Esophagus squamous epithelium (tissue), 5 donors: ENCODE data around the gene LONP2. TPM values are rescaled to one million over a fixed set of nuclear protein-coding genes. Genes with fewer than 3 reads are reported as not detected.
"Not testable (repeated sequence)": the region's sequence is repeated elsewhere in the genome, so short reads cannot be mapped to it uniquely, and the experiment has no call there.

Experiments used
- DNase-seq: peaks from one replicate; lab custom pipeline; 2025; lab: John Stamatoyannopoulos, UW
- H3K27ac ChIP-seq, 4 donors: fragments of 200-600 bp; sonication (generic); one replicate each; pipeline ENCODE4 v1.5.1; 2016 to 2019; ENCODE audit warnings: mild to moderate bottlenecking in 1 of 4
- H3K27me3 ChIP-seq, 4 donors: fragments of 200-600 bp; sonication (generic); 1 replicate in 3 of 4; 2 replicates in 1 of 4; pipeline versions ENCODE4 v1.5.1 to v1.6.0; 2017 to 2021; ENCODE audit warnings: antibody characterized with exemption in 1 of 4
- H3K36me3 ChIP-seq, 3 donors: fragments of 200-600 bp; sonication (generic); one replicate each; pipeline ENCODE4 v1.5.1; 2016 to 2019
- H3K4me1 ChIP-seq, 3 donors: fragments of 200-600 bp; sonication (generic); one replicate each; pipeline ENCODE4 v1.5.1; 2017 to 2019
- H3K4me3 ChIP-seq, 4 donors: fragments of 200-600 bp; sonication (generic); 1 replicate in 3 of 4; 2 replicates in 1 of 4; pipeline ENCODE4 v1.5.1; 2016 to 2019; ENCODE audit warnings: mild to moderate bottlenecking in 2 of 4, moderate library complexity in 1 of 4
- H3K9me3 ChIP-seq, 3 donors: fragments of 200-600 bp; sonication (generic); one replicate each; pipeline ENCODE4 v1.5.1; 2016 to 2019
- CTCF ChIP-seq, 6 experiments: fragments of 450-650 bp in 4 of 6; fragments of 200-600 bp in 2 of 6; sonication (generic) in 2 of 6; IDR thresholded peaks; one replicate each; pipeline ENCODE4 v1.5.1; 2016 to 2019; ENCODE audit warnings: antibody characterized with exemption in 6 of 6, mild to moderate bottlenecking in 4 of 6, moderate library complexity in 4 of 6
- POLR2A ChIP-seq, 4 donors: fragments of 450-650 bp; IDR thresholded peaks; one replicate each; pipeline ENCODE4 v1.6.1; 2017; ENCODE audit warnings: antibody characterized with exemption in 4 of 4, mild to moderate bottlenecking in 4 of 4, moderate library complexity in 3 of 4
- WGBS, 2 donors: methylation state at CpG; one replicate each; pipeline ENCODE4 v1.1.5; 2018; 5-methylcytosine and 5-hydroxymethylcytosine counted together
- intact Hi-C: fragments of 100-400 bp; cut with DNase I; formaldehyde crosslinking; loops from one replicate; pipeline ENCODE4 v1.15.0; 2022
- total RNA-seq, 4 donors: library from RNA; depleted of rRNA; stranded (reverse); fragments of >200 nt; gene quantifications; one replicate each; pipeline ENCODE4 v1.1.0, GENCODE V29; 2016
- donor health status: DM: yes; HTN: yes; CAD: no.

Gene LONP2
- total RNA-seq, 4 donors from 2014 or later, result 30.9 to 57.2 (median 40.3) TPM

- no peak overlapping the region for H3K27ac ChIP-seq
- H3K9me3 ChIP-seq, result no peaks in the 10 kb centered on the region
- 77 to 81% methylated on average over 7 of the region's 7 CpGs for WGBS, 2 donors
Measured at GRCh38 chr16:48352648-48353390, 108.7 kb downstream of the LONP2 start.

GRCh38 chr16:48353565-48354163 lies 109.6 kb downstream of the LONP2 start:
- intact Hi-C loops, result loop anchor here (5.0 to 10.0 kb wide), 2 partner anchors 174 to 271 kb away; no protein-coding TSS in a partner anchor
- Histone ChIP-seq H3K27ac (no peak overlapping the region), H3K36me3 (peaks cover 0 to 70% (median 0%) of the 10 kb centered on the region in 3 donors), H3K4me3 (no peak overlapping the region), H3K9me3 (no peaks in the 10 kb centered on the region), H3K4me1 (peaks cover 0 to 14% (median 0%) of the 10 kb centered on the region in 3 donors), H3K27me3 (no peaks in the 10 kb centered on the region)
- WGBS, 2 donors, result 15 to 16% methylated on average over 6 to 7 of the region's 7 CpGs
- TF ChIP-seq POLR2A (IDR thresholded peaks at IDR 0.05), result no peak
- peak; percentile 65 to 94 (median 88) for TF ChIP-seq CTCF (IDR thresholded peaks at IDR 0.05)
- no peak for DNase-seq

More at GRCh38 chr16:48352648-48353390, 108.7 kb downstream of the LONP2 start:
- no peak overlapping the region for H3K4me3 ChIP-seq
- no peaks in the 10 kb centered on the region for H3K27me3 ChIP-seq
- TF ChIP-seq CTCF (IDR thresholded peaks at IDR 0.05) (no peak), POLR2A (IDR thresholded peaks at IDR 0.05) (no peak)
- peaks cover 0 to 14% (median 0%) of the 10 kb centered on the region in 3 donors for H3K4me1 ChIP-seq
- no peak for DNase-seq
- intact Hi-C loops, result loop anchor here (5.0 to 10.0 kb wide), 2 partner anchors 174 to 272 kb away; no protein-coding TSS in a partner anchor
- peaks cover 0 to 73% (median 0%) of the 10 kb centered on the region in 3 donors for H3K36me3 ChIP-seq

GRCh38 chr16:48354385-48354784 lies 110.3 kb downstream of the LONP2 start:
- Histone ChIP-seq H3K36me3 (peaks cover 0 to 70% (median 0%) of the 10 kb centered on the region in 3 donors), H3K4me1 (peaks cover 0 to 14% (median 0%) of the 10 kb centered on the region in 3 donors)
- DNase-seq, H3K4me3 ChIP-seq, H3K27ac ChIP-seq, H3K9me3 ChIP-seq, H3K27me3 ChIP-seq: not testable (repeated sequence)
- WGBS, 2 donors, result 93 to 94% methylated on average over 5 of the region's 5 CpGs
- intact Hi-C loops, result loop anchor here (5.0 to 10.0 kb wide), 2 partner anchors 173 to 270 kb away; no protein-coding TSS in a partner anchor

- Histone ChIP-seq H3K27ac (no peak overlapping the region), H3K4me3 (no peak overlapping the region), H3K27me3 (no peaks in the 10 kb centered on the region), H3K9me3 (no peaks in the 10 kb centered on the region), H3K36me3 (peaks cover 0 to 66% (median 0%) of the 10 kb centered on the region in 3 donors), H3K4me1 (peaks cover 0 to 14% (median 0%) of the 10 kb centered on the region in 3 donors)
- TF ChIP-seq CTCF (IDR thresholded peaks at IDR 0.05) (no peak), POLR2A (IDR thresholded peaks at IDR 0.05) (no peak)
- no peak for DNase-seq
- 87 to 89% methylated on average over 11 of the region's 11 CpGs for WGBS, 2 donors
- intact Hi-C loops, result loop anchor here (5.0 to 10.0 kb wide), 2 partner anchors 172 to 270 kb away; no protein-coding TSS in a partner anchor
Measured at GRCh38 chr16:48354877-48355855, 111.1 kb downstream of the LONP2 start.
